Measurements from ENCODE around the gene LSM5.
A peak's percentile ranks its signal among the peaks of the same experiment; 100 is the strongest.
"Not testable (repeated sequence)": the region's sequence is repeated elsewhere in the genome, so short reads cannot be mapped to it uniquely, and the experiment has no call there.

Gene LSM5

DNA sequence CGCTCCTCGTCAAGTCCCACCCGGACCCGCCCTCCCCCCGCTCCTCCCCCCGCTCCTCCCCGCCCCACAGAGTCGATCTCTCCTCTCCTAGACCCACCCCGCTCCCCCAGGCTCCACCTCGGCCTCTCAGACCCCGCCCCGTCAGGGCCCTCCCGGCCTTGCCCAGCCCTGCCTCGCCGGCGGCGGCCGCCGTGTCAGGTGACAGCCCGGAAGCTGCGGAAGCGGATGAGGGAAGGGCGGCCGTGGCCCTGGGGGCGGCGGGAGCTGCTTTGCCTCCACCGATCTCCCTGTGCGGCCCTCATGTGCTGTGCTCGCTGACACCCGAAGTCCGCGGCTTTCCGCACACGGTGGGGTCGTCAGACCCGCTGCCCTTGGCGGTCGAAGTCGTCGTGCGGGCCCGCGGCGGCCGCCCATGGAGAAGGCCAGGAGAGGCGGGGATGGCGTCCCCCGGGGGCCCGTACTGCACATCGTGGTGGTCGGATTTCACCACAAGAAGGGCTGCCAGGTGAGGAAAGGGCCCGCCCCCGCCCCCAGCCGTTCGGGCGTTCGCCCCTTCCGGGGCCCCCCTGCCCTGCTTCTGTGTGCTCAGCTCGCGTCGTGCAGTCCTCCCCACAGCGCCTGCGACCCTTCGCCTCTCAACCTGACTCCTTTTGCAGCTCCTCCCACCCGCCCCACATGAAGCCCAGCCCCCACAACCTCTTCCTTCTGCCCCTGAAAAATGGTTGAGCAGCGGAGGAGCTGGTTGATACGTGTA is 5.3 kb upstream of the LSM5 start, which contains the start of gene AVL9:
TSS of gene AVL9 (plus strand) at position 192 of the 754 bp plus-strand sequence. CDS start at position 413, 221 bp downstream.
- Mint-ChIP-seq H3K4me1 (peaks cover 21% of the 10 kb centered on the region), H3K36me3 (peaks cover 7% of the 10 kb centered on the region), H3K27me3 (no peaks in the 10 kb centered on the region), H3K27ac (peak within 1 kb of the TSS; percentile 96), H3K4me3 (peak within 1 kb of the TSS; percentile 99), H3K9me3 (no peaks in the 10 kb centered on the region)
- peak; percentile 91 for ATAC-seq (ENCODE audit: low read depth)
- peak; percentile 96 to 99 for DNase-seq (ENCODE audit: low spot score in 2 of 2)

- DNase-seq (ENCODE audit: low spot score in 2 of 2): no peak
- no peak for ATAC-seq (ENCODE audit: low read depth)
- peak overlapping the region; percentile 99 for H3K4me3 Mint-ChIP-seq
- peak overlapping the region; percentile 96 for H3K27ac Mint-ChIP-seq
- no peaks in the 10 kb centered on the region for H3K27me3 Mint-ChIP-seq
- H3K4me1 Mint-ChIP-seq: peaks cover 24% of the 10 kb centered on the region
- H3K36me3 Mint-ChIP-seq: peaks cover 4% of the 10 kb centered on the region
- H3K9me3 Mint-ChIP-seq: no peaks in the 10 kb centered on the region
These were observed 4.7 kb upstream of the LSM5 start for GRCh38 chr7:32494946-32495297.

GRCh38 chr7:32489788-32490126 is 423 bp downstream of the LSM5 start:
- ATAC-seq (ENCODE audit: low read depth) (peak; percentile 14), DNase-seq (ENCODE audit: low spot score in 2 of 2) (no peak)
- Mint-ChIP-seq H3K9me3 (no peaks in the 10 kb centered on the region), H3K4me1 (peaks cover 13% of the 10 kb centered on the region), H3K27me3 (no peaks in the 10 kb centered on the region), H3K4me3 (peak overlapping the region; percentile 98), H3K36me3 (peaks cover 11% of the 10 kb centered on the region), H3K27ac (peak overlapping the region; percentile 98)

- Mint-ChIP-seq H3K9me3 (no peaks in the 10 kb centered on the region), H3K27me3 (no peaks in the 10 kb centered on the region), H3K4me1 (no peaks in the 10 kb centered on the region)
These were observed 8.3 kb downstream of the LSM5 start for GRCh38 chr7:32481921-32482320.

GRCh38 chr7:32481176-32481575 is 9.0 kb downstream of the LSM5 start:
- Mint-ChIP-seq H3K9me3 (no peaks in the 10 kb centered on the region), H3K27me3 (no peaks in the 10 kb centered on the region), H3K27ac (no peak overlapping the region), H3K4me1 (no peaks in the 10 kb centered on the region), H3K36me3 (peaks cover 4% of the 10 kb centered on the region), H3K4me3 (no peak overlapping the region)
- DNase-seq (ENCODE audit: low spot score in 2 of 2) (no peak), ATAC-seq (ENCODE audit: low read depth) (no peak)

More at GRCh38 chr7:32481921-32482320, 8.3 kb downstream of the LSM5 start:
- DNase-seq (ENCODE audit: low spot score in 2 of 2) (no peak), ATAC-seq (ENCODE audit: low read depth) (no peak)
- no peak overlapping the region for H3K27ac Mint-ChIP-seq
- peaks cover 4% of the 10 kb centered on the region for H3K36me3 Mint-ChIP-seq
- no peak overlapping the region for H3K4me3 Mint-ChIP-seq

DNA sequence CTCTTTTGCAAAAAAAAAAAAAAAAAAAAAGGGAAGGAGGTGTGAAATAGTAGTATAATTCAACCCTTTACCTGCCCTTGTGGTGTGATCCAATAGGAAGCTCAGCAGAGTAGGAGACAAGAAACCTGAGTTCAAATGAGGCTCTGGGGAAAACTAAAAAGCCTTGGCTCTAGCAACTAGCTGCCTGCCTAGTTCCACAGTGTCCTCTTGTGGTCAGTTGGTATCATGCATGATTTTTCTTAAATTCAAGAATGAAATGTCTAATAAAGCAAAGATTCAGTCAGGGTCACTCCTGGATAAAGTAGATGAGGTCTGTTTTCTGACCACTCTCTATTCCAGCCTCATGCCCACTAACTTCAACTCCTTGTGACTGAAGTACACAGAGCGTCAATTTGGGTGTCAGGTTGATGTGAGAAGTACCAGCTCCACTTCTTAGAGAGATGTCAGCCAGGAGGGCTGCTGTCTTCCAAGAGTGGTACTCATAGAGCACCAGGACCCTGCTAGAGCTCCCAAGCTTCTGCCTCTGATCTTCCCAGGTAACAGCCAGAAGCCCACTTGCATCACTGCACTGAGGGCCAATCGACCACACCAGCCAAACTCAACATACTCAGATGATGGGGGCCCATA is 10.5 kb downstream of the LSM5 start:
- H3K4me1 Mint-ChIP-seq: no peaks in the 10 kb centered on the region
- no peak for DNase-seq (ENCODE audit: low spot score in 2 of 2)
- H3K27ac Mint-ChIP-seq: no peak overlapping the region
- H3K36me3 Mint-ChIP-seq: no peaks in the 10 kb centered on the region
- H3K9me3 Mint-ChIP-seq: no peaks in the 10 kb centered on the region
- no peaks in the 10 kb centered on the region for H3K27me3 Mint-ChIP-seq
- H3K4me3 Mint-ChIP-seq: no peak overlapping the region
- no peak for ATAC-seq (ENCODE audit: low read depth)

DNA sequence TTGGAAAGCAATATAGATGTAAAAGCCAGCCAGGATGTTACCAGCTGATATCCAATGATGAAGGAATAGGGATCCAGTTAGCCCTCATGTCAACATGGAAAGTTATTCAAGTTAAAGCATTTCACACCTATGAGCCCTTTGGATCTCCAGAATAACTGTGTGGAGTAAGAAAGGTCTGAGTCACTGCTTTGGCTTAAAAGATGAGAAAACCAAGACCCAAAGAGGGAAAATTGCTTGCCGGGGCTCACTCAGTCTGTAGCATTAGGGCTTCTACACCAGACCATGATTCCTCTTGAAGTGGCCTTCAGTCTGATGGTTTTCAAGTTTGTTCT is 12.6 kb downstream of the LSM5 start:
- ATAC-seq (ENCODE audit: low read depth): no peak
- Mint-ChIP-seq H3K27ac (no peak overlapping the region), H3K4me3 (no peak overlapping the region), H3K9me3 (no peaks in the 10 kb centered on the region), H3K4me1 (no peaks in the 10 kb centered on the region), H3K36me3 (no peaks in the 10 kb centered on the region), H3K27me3 (no peaks in the 10 kb centered on the region)
- no peak for DNase-seq (ENCODE audit: low spot score in 2 of 2)

GRCh38 chr7:32476816-32477648 is 13.1 kb downstream of the LSM5 start:
- DNase-seq (ENCODE audit: low spot score in 2 of 2) (no peak), ATAC-seq (ENCODE audit: low read depth) (no peak)
- no peaks in the 10 kb centered on the region for H3K36me3 Mint-ChIP-seq

GRCh38 chr7:32474008-32474407 is 16.2 kb downstream of the LSM5 start:
- Mint-ChIP-seq H3K4me1 (peaks cover 3% of the 10 kb centered on the region), H3K9me3 (no peaks in the 10 kb centered on the region), H3K27me3 (no peaks in the 10 kb centered on the region), H3K36me3 (no peaks in the 10 kb centered on the region), H3K27ac (no peak overlapping the region), H3K4me3 (no peak overlapping the region)
- ATAC-seq (ENCODE audit: low read depth) (no peak), DNase-seq (ENCODE audit: low spot score in 2 of 2) (no peak)

More at GRCh38 chr7:32476816-32477648, 13.1 kb downstream of the LSM5 start:
- H3K4me3 Mint-ChIP-seq: no peak overlapping the region
- H3K9me3 Mint-ChIP-seq: no peaks in the 10 kb centered on the region
- no peaks in the 10 kb centered on the region for H3K27me3 Mint-ChIP-seq
- H3K4me1 Mint-ChIP-seq: peaks cover 2% of the 10 kb centered on the region
- no peak overlapping the region for H3K27ac Mint-ChIP-seq

GRCh38 chr7:32472015-32472414 is 18.2 kb downstream of the LSM5 start:
- ATAC-seq (ENCODE audit: low read depth) (no peak), DNase-seq (ENCODE audit: low spot score in 2 of 2) (no peak)
- Mint-ChIP-seq H3K4me3 (no peak overlapping the region), H3K9me3 (no peaks in the 10 kb centered on the region), H3K27me3 (no peaks in the 10 kb centered on the region), H3K36me3 (no peaks in the 10 kb centered on the region), H3K27ac (no peak overlapping the region), H3K4me1 (peaks cover 3% of the 10 kb centered on the region)

- Mint-ChIP-seq H3K4me1 (peaks cover 3% of the 10 kb centered on the region), H3K4me3 (no peak overlapping the region), H3K27me3 (no peaks in the 10 kb centered on the region), H3K36me3 (no peaks in the 10 kb centered on the region), H3K27ac (no peak overlapping the region), H3K9me3 (no peaks in the 10 kb centered on the region)
- DNase-seq (ENCODE audit: low spot score in 2 of 2): no peak
- no peak for ATAC-seq (ENCODE audit: low read depth)
These were observed 19.3 kb downstream of the LSM5 start for GRCh38 chr7:32470871-32471270.

DNA sequence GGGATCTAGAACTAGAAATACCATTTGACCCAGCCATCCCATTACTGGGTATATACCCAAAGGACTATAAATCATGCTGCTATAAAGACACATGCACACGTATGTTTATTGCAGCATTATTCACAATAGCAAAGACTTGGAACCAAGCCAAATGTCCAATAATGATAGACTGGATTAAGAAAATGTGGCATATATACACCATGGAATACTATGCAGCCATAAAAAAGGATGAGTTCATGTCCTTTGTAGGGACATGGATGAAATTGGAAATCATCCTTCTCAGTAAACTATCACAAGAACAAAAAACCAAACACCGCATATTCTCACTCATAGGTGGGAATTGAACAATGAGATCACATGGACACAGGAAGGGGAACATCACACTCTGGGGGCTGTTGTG is 20.2 kb downstream of the LSM5 start:
- H3K9me3 Mint-ChIP-seq; H3K27me3 Mint-ChIP-seq; DNase-seq (ENCODE audit: low spot score in 2 of 2); H3K4me1 Mint-ChIP-seq; ATAC-seq (ENCODE audit: low read depth); H3K36me3 Mint-ChIP-seq; H3K4me3 Mint-ChIP-seq; H3K27ac Mint-ChIP-seq: not testable (repeated sequence)

DNA sequence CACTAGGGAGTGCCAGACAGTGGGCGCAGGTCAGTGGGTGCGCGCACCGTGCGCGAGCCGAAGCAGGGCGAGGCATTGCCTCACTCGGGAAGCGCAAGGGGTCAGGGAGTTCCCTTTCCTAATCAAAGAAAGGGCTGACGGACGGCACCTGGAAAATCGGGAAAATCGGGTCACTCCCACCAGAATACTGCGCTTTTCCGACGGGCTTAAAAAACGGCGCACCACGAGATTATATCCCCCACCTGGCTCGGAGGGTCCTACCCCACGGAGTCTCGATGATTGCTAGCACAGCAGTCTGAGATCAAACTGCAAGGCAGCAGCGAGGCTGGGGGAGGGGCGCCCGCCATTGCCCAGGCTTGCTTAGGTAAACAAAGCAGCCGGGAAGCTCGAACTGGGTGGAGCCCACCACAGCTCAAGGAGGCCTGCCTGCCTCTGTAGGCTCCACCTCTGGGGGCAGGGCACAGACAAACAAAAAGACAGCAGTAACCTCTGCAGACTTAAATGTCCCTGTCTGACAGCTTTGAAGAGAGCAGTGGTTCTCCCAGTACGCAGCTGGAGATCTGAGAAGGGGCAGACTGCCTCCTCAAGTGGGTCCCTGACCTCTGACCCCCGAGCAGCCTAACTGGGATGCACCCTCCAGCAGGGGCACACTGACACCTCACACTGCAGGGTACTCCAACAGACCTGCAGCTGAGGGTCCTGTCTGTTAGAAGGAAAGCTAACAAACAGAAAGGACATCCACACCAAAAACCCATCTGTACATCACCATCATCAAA is 25.4 kb downstream of the LSM5 start:
- not testable (repeated sequence) for H3K4me1 Mint-ChIP-seq; H3K36me3 Mint-ChIP-seq; H3K9me3 Mint-ChIP-seq; ATAC-seq (ENCODE audit: low read depth); H3K4me3 Mint-ChIP-seq; H3K27ac Mint-ChIP-seq; H3K27me3 Mint-ChIP-seq; DNase-seq (ENCODE audit: low spot score in 2 of 2)

DNA sequence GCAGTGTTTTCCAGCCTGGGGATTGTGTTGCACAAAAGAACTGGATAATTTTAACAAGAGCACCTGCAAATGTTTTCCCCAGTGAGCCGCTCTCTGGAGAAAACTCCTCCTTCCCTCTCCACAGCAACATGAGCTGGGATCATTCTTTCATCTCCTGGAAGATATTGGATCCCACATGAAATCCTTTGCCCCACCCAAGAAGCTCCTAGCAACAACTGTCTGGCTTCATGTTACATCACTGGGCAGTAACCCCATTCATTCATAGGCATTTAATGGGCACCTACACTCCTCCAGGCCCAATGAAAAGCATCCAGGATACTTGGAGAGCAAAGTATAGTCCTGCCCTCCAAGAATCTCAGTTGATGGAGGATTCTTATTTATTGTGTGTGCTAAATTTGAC is 27.2 kb downstream of the LSM5 start:
- DNase-seq (ENCODE audit: low spot score in 2 of 2) (no peak), ATAC-seq (ENCODE audit: low read depth) (no peak)
- H3K4me1 Mint-ChIP-seq: no peaks in the 10 kb centered on the region
- no peaks in the 10 kb centered on the region for H3K36me3 Mint-ChIP-seq
- H3K4me3 Mint-ChIP-seq: no peak overlapping the region
- H3K27ac Mint-ChIP-seq: no peak overlapping the region
- no peaks in the 10 kb centered on the region for H3K9me3 Mint-ChIP-seq
- peaks cover 4% of the 10 kb centered on the region for H3K27me3 Mint-ChIP-seq

Measured in memory B cell (primary cell).